Measurements from ENCODE around the gene PPFIA2. TPM values are rescaled to one million over a fixed set of nuclear protein-coding genes. Genes with fewer than 3 reads are reported as not detected.
"Not testable (repeated sequence)": the region's sequence is repeated elsewhere in the genome, so short reads cannot be mapped to it uniquely, and the experiment has no call there.

The PPFIA2 gene
- total RNA-seq, 1 experiment from 2014 or later: not detected

DNA sequence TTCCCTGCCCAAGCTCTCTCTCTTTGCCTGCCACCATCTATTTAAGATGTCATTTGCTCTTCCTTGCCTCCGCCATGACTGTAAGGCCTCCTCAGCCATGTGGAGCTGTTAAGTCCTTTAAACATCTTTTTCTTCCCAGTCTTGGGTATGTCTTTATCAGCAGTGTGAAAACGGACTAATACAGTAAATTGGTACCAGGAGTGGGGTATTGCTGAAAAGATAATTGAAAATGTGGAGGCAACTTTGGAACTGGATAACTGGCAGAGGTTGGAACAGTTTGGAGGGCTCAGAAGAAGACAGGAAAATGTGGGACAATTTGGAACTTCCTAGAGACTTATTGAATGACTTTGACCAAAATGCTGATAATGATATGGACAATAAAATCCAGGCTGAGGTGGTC, 168.4 kb downstream of the PPFIA2 start:
- DNase-seq (ENCODE audit: low read depth, low spot score); in situ Hi-C loops (cut with HindIII; ENCODE audit: low pct_unique_long_range_greater_than_20kb, low sequenced_read_pairs): not testable (repeated sequence)

DNA sequence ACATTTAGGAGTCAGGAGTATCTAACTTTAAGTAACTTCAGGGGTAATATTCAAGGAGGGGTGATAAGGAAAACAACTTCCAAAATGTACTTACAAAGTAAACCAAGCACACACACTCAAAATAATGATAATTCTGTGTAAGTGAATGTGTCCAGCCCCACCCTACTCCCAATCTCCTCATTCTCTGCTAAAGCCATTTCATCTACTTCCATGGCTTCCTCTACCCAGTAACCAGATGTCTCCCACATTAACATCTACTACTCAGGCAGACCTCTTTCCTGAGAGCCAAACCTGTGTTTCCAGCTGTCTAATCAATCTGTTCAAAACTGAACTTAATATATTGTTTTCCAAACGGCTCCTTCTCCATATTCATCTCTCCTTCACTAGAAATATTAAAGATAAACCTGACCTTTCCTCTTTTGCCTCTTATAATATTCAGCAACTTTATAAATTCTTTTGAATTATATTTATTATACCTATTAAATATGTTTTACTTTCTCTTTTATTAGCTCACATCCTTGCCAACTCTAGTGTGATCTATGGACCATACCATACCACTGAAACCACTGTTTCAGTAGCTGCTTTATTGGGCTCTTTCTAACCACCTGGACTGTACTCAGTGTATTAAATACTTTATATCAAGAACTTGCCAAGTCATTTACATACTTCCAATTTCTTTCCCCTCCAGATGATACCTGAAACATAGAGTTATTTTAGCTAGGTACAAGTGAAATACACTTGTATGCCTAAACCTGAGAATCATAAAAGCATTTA, 170.7 kb downstream of the PPFIA2 start:
- no peak for DNase-seq (ENCODE audit: low read depth, low spot score)
- in situ Hi-C loops (cut with HindIII; ENCODE audit: low pct_unique_long_range_greater_than_20kb, low sequenced_read_pairs): no loop called here

GRCh38 chr12:81585787-81586186, 173.4 kb downstream of the PPFIA2 start:
- in situ Hi-C loops (cut with HindIII; ENCODE audit: low pct_unique_long_range_greater_than_20kb, low sequenced_read_pairs): no loop called here
- no peak for DNase-seq (ENCODE audit: low read depth, low spot score)

GRCh38 chr12:81573228-81573627, 185.9 kb downstream of the PPFIA2 start:
- no peak for DNase-seq (ENCODE audit: low read depth, low spot score)
- in situ Hi-C loops (cut with HindIII; ENCODE audit: low pct_unique_long_range_greater_than_20kb, low sequenced_read_pairs): no loop called here

DNA sequence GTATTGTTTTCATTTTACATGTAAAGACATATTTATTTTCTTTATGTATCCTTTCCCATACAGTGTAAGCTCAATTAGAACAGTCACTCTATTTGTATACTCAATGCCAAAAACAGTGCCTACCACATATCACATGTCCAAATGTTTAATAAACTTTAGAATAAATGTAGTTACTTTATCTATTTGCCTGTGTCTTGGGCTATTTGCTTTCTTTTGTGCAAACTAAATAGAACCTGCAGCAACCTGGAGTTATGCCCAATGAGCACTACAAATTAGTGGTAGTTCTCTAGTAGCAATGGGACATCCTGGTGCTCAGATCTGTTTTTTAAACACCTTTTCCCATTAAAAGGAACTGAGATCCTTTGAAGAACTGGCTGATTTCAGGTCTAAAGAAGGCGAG, 186.7 kb downstream of the PPFIA2 start:
- in situ Hi-C loops (cut with HindIII; ENCODE audit: low pct_unique_long_range_greater_than_20kb, low sequenced_read_pairs): no loop called here
- no peak for DNase-seq (ENCODE audit: low read depth, low spot score)

DNA sequence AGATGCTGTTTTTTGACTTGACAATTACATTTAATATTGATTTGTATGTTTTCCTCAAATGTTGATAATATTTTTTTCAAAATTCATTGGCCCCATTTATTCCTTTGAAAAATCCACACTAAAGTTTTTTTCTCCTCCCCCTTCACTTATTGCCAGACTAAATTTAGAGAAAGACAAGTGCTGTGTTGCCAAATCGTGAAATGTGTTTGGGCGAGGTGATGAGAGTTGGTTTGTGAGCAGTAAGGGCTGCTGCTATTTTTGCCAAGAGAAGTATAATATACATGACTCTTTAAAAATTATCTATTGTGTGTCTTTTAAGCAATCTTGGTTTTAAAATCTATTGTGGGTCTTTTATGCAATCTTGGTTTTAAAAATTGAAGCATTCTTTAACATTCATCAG, 188.9 kb downstream of the PPFIA2 start:
- in situ Hi-C loops (cut with HindIII; ENCODE audit: low pct_unique_long_range_greater_than_20kb, low sequenced_read_pairs): no loop called here
- no peak for DNase-seq (ENCODE audit: low read depth, low spot score)

DNA sequence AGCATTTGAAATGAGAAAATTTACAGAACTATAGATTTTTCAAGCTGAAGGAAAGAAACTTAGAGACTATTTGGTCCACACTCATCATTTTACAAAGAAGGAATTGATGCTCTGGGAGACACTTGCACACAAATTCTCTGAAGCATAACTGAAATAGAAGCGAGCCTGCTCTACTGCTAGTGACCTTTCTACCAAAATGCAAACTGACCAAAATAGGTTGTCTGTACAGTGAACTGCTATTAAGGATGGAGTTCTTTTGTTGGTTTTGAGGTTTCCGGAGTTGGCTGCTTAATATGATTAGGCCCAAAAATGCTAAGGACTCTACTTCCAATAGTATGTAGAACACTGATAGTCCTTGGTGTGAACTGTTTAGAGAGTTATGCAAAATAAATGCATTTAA, 194.9 kb downstream of the PPFIA2 start:
- in situ Hi-C loops (cut with HindIII; ENCODE audit: low pct_unique_long_range_greater_than_20kb, low sequenced_read_pairs): no loop called here
- no peak for DNase-seq (ENCODE audit: low read depth, low spot score)

DNA sequence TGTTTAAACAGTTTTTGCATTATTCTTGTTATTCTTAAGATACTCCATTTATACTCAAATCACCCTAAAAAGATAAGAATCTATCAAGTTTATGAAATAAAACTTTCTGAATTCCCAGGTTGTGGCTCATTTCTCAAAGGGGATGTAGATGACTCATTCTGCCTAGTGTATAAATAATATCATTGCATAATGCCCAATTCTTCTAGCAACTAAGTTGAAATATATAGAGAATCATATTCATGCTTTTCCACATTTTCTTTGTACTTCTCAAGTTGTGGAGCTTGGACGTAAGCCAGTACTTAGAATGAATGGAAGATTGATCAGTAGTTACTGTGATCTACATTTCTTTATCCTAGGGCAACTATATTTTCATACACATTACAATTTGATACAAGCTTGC, 201.1 kb downstream of the PPFIA2 start:
- no peak for DNase-seq (ENCODE audit: low read depth, low spot score)
- in situ Hi-C loops (cut with HindIII; ENCODE audit: low pct_unique_long_range_greater_than_20kb, low sequenced_read_pairs): no loop called here

DNA sequence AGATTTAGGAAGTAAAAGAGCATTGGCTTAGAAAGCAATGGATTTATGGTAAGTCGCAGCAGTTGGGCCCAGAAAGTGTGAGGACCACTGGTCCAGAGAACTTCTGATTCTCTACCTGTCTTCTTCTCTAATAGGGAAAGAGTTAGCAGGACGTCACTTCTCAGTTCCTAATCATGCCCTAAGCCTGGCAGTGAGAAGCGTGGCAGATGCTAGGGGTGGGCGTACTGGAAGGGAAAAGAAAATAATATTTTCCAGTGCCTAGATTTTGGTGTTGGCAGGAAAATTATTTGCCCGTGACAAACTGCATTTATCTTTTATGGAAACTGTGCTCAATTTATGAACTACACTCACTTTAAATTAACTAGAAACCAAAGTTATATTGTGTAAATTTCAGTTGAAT, 212.3 kb downstream of the PPFIA2 start:
- in situ Hi-C loops (cut with HindIII; ENCODE audit: low pct_unique_long_range_greater_than_20kb, low sequenced_read_pairs): no loop called here
- no peak for DNase-seq (ENCODE audit: low read depth, low spot score)

GRCh38 chr12:81543621-81544139, 215.5 kb downstream of the PPFIA2 start:
- DNase-seq (ENCODE audit: low read depth, low spot score): no peak
- in situ Hi-C loops (cut with HindIII; ENCODE audit: low pct_unique_long_range_greater_than_20kb, low sequenced_read_pairs): no loop called here

- DNase-seq (ENCODE audit: low read depth, low spot score): no peak
Observed at GRCh38 chr12:81542065-81543010, 216.8 kb downstream of the PPFIA2 start.

GRCh38 chr12:81541121-81541520, 218.0 kb downstream of the PPFIA2 start:
- in situ Hi-C loops (cut with HindIII; ENCODE audit: low pct_unique_long_range_greater_than_20kb, low sequenced_read_pairs): no loop called here
- no peak for DNase-seq (ENCODE audit: low read depth, low spot score)

More at GRCh38 chr12:81542065-81543010, 216.8 kb downstream of the PPFIA2 start:
- in situ Hi-C loops (cut with HindIII; ENCODE audit: low pct_unique_long_range_greater_than_20kb, low sequenced_read_pairs): no loop called here

- in situ Hi-C loops (cut with HindIII; ENCODE audit: low pct_unique_long_range_greater_than_20kb, low sequenced_read_pairs): no loop called here
- DNase-seq (ENCODE audit: low read depth, low spot score): no peak
Observed at GRCh38 chr12:81539279-81539678, 219.9 kb downstream of the PPFIA2 start.

DNA sequence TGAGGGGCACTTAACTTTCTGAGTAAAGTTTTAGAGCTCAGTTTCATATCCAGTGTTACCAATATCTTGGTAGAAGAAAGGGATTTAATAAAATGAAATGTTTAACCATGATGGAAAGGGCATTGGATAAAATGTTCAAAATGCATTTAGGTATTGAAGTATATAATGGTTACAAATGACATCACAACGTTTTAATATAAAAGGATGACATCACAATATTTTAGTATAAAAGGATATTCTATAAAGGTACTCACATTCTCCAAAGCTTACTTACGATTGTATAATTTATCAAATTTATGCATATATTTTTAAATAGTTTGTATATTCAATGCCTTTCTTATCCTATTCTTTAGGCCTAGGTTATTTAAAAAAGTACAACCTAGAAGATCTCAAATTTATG, 226.1 kb downstream of the PPFIA2 start:
- DNase-seq (ENCODE audit: low read depth, low spot score): no peak
- in situ Hi-C loops (cut with HindIII; ENCODE audit: low pct_unique_long_range_greater_than_20kb, low sequenced_read_pairs): no loop called here

DNA sequence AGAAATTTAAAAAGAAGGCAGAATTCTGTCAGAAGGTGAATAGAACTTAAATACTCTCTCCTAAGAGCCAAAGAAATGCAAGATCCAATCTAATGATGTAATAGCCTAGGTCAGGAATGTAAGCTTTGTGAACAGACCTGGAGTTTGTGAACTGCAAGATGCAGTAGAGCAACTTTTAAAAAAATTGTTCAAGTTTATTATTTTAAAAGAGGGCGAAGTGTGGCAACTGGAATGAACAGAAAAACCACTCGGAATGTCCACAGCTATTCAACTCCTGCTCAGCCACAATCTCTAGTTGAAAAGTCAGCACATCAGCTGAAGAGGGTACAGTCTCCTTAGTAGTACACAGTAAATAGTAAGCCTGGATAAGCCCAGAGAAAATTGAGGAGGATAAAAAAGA, 228.8 kb downstream of the PPFIA2 start:
- no peak for DNase-seq (ENCODE audit: low read depth, low spot score)
- in situ Hi-C loops (cut with HindIII; ENCODE audit: low pct_unique_long_range_greater_than_20kb, low sequenced_read_pairs): no loop called here

DNA sequence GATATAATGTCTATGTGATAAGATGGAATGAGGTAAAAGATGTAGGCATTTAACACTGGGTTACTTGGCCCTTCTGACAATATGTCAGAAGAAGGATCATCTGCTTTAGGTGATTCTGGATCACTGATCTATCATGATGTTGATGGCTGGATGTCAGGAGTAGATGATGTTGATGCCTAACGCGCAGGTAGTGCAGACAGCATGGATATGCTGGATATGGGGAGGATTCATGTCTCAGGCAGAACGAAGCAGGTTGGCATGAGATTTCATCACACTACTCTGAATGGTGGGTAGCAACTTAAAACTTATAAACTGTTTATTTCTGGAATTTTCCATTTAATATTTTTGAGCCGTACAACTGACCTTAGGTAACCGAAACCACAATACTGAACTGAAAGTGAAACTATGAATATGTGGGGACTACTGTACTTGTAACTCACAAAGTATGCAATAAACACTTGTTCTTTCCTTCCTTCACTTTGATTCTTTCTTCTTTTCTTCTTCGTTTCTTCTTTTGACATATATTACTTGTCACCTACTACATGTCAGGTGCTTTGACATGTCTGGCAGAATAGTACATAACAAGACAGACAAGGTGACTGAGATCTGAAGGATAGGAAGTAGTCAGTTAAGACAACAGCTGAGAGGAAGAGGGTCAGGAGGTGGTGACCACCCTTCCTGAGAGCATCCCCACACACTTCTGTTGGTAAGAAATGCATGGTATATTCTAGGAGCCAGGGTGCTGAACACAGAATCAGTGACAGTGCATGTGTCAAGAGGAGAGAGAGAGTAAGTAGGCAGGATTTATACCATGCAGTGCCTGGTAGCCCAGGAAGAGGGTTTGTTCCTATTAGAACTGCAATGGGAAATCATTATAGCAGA, 238.8 kb downstream of the PPFIA2 start:
- in situ Hi-C loops (cut with HindIII; ENCODE audit: low pct_unique_long_range_greater_than_20kb, low sequenced_read_pairs): no loop called here
- DNase-seq (ENCODE audit: low read depth, low spot score): peak; percentile 2

GRCh38 chr12:81518638-81519037, 240.5 kb downstream of the PPFIA2 start:
- in situ Hi-C loops (cut with HindIII; ENCODE audit: low pct_unique_long_range_greater_than_20kb, low sequenced_read_pairs): no loop called here
- DNase-seq (ENCODE audit: low read depth, low spot score): no peak

DNA sequence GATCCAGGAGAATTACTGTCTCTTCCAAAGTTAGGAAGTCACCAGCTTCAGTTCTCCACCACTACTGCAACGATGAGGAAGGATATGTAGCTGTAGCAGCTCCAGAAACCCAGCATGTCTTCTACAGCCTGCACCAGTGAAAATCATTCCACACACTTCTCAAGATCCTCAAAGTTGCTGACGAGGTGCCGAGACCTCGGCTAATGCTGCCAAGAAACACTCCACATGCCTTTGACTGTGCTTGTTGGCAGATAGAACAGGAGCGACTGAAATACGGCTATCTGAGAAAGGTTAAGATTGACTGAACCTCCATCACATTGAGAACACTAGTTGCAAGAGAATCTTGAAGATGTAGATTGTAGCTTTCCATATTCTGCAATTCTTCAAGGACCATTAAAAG, 241.9 kb downstream of the PPFIA2 start:
- in situ Hi-C loops (cut with HindIII; ENCODE audit: low pct_unique_long_range_greater_than_20kb, low sequenced_read_pairs): no loop called here
- no peak for DNase-seq (ENCODE audit: low read depth, low spot score)

Data from SK-MEL-5 (cell line).